ENCODE data around the gene USP9X. TPM values are rescaled to one million over a fixed set of nuclear protein-coding genes. Genes with fewer than 3 reads are reported as not detected.

Gene USP9X
- total RNA-seq, 1 donor from 2014 or later: 80.4 TPM

DNA sequence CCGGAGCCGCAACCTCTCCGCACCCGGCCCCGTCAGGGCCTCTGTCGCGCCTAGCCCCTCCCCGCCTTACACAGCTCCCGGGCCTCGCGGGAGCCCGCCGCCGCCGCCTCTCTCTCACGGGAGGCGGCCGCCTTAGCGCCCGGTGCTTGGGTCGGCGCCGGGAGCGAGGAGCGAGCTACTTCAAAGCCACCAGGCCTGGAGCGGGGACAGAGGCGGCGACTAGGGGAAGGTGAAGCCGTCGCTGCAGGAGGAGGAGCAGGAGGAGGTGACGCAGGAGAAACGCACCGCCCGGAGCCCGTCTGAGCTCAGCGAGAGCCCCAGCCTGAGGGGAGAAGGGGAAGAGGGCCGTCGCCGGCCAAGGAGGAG, 250 bp downstream of the USP9X start:
- H3K27ac Mint-ChIP-seq (ENCODE audit: unreplicated experiment): peak overlapping the region; percentile 87
- peaks cover 3% of the 10 kb centered on the region for H3K36me3 Mint-ChIP-seq (ENCODE audit: unreplicated experiment)
- TF ChIP-seq, protein P1, sequence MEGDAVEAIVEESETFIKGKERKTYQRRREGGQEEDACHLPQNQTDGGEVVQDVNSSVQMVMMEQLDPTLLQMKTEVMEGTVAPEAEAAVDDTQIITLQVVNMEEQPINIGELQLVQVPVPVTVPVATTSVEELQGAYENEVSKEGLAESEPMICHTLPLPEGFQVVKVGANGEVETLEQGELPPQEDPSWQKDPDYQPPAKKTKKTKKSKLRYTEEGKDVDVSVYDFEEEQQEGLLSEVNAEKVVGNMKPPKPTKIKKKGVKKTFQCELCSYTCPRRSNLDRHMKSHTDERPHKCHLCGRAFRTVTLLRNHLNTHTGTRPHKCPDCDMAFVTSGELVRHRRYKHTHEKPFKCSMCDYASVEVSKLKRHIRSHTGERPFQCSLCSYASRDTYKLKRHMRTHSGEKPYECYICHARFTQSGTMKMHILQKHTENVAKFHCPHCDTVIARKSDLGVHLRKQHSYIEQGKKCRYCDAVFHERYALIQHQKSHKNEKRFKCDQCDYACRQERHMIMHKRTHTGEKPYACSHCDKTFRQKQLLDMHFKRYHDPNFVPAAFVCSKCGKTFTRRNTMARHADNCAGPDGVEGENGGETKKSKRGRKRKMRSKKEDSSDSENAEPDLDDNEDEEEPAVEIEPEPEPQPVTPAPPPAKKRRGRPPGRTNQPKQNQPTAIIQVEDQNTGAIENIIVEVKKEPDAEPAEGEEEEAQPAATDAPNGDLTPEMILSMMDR (IDR thresholded peaks at IDR 0.05): no peak
- DNase-seq (ENCODE audit: extremely low spot score, unreplicated experiment): no peak
- no peaks in the 10 kb centered on the region for H3K27me3 Mint-ChIP-seq (ENCODE audit: unreplicated experiment)
- peak overlapping the region; percentile 83 for H3K4me3 Mint-ChIP-seq (ENCODE audit: unreplicated experiment)
- no peaks in the 10 kb centered on the region for H3K9me3 Mint-ChIP-seq (ENCODE audit: unreplicated experiment)
- peaks cover 24% of the 10 kb centered on the region for H3K4me1 Mint-ChIP-seq (ENCODE audit: unreplicated experiment)

DNA sequence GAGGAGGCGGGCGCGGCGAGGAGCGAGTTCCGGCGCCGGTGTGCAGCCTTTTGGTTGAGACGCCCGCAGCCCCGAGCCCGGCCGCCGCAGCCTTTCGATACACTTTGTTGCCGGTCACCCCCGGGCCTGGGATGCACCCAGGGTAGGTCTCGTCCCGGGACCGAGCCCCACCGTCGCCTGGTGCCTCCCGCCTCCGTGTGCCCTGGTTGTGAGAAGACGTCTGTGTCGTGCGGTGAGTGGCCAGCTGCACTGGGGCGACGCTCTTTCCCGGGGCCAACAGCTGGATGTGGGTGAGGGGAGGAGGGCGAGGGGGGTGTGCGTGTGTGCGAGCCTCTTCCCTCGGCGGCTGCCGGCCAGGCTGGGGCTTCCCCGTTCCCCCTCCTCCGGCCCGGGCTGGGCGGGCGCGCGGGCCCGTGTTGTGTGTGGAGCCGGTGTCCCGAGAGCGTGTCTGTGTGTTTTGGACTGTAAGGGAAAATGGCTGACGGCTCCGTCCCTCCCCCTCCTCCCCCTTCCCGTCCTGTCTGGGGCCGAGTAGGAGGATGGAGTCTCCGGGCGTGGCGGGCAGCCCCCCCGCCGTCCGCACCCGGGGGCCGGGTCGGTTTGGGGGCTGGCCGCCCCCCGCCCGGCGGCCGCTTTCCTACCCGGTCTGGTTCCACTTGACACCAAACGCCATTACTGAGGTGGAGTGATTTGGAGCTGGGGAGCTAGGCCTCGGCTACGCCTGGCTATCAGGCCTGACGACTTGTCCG, 807 bp downstream of the USP9X start:
- TF ChIP-seq, protein P1 (IDR thresholded peaks at IDR 0.05): no peak
- H3K4me1 Mint-ChIP-seq (ENCODE audit: unreplicated experiment): peaks cover 29% of the 10 kb centered on the region
- H3K4me3 Mint-ChIP-seq (ENCODE audit: unreplicated experiment): peak overlapping the region; percentile 83
- no peak for DNase-seq (ENCODE audit: extremely low spot score, unreplicated experiment)
- no peaks in the 10 kb centered on the region for H3K27me3 Mint-ChIP-seq (ENCODE audit: unreplicated experiment)
- no peaks in the 10 kb centered on the region for H3K9me3 Mint-ChIP-seq (ENCODE audit: unreplicated experiment)
- peaks cover 3% of the 10 kb centered on the region for H3K36me3 Mint-ChIP-seq (ENCODE audit: unreplicated experiment)
- H3K27ac Mint-ChIP-seq (ENCODE audit: unreplicated experiment): peak overlapping the region; percentile 87

DNA sequence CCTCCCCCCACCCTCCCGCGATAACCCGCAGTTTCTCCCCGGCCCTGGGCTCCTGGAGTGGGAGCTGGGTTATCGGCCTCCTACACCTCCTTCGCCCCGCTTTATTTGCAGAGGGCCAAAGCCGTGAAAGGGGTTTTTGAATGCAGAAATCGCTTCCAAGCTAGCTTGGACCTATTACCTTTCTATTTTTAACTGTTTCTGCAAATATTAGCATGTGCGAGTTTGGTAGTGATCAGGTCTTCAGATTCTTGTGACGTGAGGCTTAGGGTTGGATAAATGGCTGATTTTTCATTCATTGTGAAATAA, 1.3 kb downstream of the USP9X start:
- Mint-ChIP-seq H3K27me3 (ENCODE audit: unreplicated experiment) (no peaks in the 10 kb centered on the region), H3K9me3 (ENCODE audit: unreplicated experiment) (no peaks in the 10 kb centered on the region), H3K27ac (ENCODE audit: unreplicated experiment) (peak overlapping the region; percentile 85), H3K36me3 (ENCODE audit: unreplicated experiment) (peaks cover 3% of the 10 kb centered on the region), H3K4me1 (ENCODE audit: unreplicated experiment) (peaks cover 34% of the 10 kb centered on the region), H3K4me3 (ENCODE audit: unreplicated experiment) (peak overlapping the region; percentile 83)
- DNase-seq (ENCODE audit: extremely low spot score, unreplicated experiment): peak; percentile 82
- TF ChIP-seq, protein P1 (IDR thresholded peaks at IDR 0.05): no peak

DNA sequence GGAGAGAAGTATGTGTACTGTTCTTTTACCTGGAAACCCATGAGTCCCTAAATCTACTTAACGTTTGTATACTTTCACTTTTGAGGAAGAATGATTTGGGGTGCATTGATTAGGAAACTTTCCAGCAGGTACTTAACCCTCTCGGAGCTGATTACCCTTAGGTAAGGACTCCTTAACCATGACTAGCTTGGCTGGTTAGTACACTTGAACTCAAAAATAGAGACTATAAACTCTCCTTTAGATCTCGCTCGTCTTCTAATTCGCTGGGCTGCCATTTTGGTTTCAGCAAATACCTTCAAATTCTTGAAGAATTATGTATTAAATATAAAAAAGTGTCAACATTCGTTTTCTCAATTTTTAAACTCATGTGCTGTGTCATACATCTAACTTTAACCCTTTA, 2.0 kb downstream of the USP9X start:
- DNase-seq (ENCODE audit: extremely low spot score, unreplicated experiment): no peak
- Mint-ChIP-seq H3K9me3 (ENCODE audit: unreplicated experiment) (no peaks in the 10 kb centered on the region), H3K27ac (ENCODE audit: unreplicated experiment) (peak overlapping the region; percentile 85), H3K4me3 (ENCODE audit: unreplicated experiment) (peak overlapping the region; percentile 83), H3K27me3 (ENCODE audit: unreplicated experiment) (no peaks in the 10 kb centered on the region), H3K36me3 (ENCODE audit: unreplicated experiment) (peaks cover 3% of the 10 kb centered on the region), H3K4me1 (ENCODE audit: unreplicated experiment) (peaks cover 40% of the 10 kb centered on the region)
- TF ChIP-seq, protein P1 (IDR thresholded peaks at IDR 0.05): no peak

DNA sequence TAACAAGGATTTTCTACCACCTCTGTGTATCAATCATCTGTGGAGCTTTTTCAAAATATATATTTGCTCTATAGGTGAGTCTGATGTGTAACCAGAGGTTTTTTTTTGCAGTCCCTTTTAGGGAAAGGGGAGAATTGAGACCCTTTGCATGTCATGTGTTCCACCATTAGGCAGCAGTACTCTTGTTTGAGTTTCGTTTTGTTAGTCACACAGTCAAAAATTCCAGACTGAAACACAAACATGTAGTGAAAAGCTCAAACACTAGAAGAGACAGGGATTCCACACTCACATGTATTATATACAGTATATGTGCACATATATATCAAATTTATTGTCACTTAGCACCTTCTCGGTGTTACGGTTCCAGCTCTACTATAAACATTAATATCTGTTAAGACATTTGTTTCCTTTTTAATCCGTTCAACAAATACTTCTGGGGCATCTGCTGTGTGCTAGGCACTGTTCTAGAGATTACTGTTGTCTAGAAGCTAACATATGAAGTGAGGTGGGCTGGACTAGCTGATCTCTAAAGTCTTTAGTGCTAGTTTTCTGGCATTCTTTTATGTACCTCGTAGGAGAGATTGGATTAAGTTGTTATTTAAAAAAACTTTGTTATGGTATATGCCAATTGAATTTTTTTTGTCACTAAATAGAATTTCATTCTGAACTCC, 5.5 kb downstream of the USP9X start:
- Mint-ChIP-seq H3K9me3 (ENCODE audit: unreplicated experiment) (no peaks in the 10 kb centered on the region), H3K4me3 (ENCODE audit: unreplicated experiment) (peak overlapping the region; percentile 27), H3K4me1 (ENCODE audit: unreplicated experiment) (peaks cover 55% of the 10 kb centered on the region), H3K27me3 (ENCODE audit: unreplicated experiment) (no peaks in the 10 kb centered on the region), H3K27ac (ENCODE audit: unreplicated experiment) (peak overlapping the region; percentile 50), H3K36me3 (ENCODE audit: unreplicated experiment) (peaks cover 4% of the 10 kb centered on the region)
- no peak for DNase-seq (ENCODE audit: extremely low spot score, unreplicated experiment)
- TF ChIP-seq, protein P1 (IDR thresholded peaks at IDR 0.05): no peak

Data from osteocyte (in vitro differentiated cells).